AG10803 (cell line): ENCODE results near the gene ATP5MK.
"Not testable (repeated sequence)": the region's sequence is repeated elsewhere in the genome, so short reads cannot be mapped to it uniquely, and the experiment has no call there.

ENCODE experiments used
- DNase-seq: peaks from one replicate; pipeline ENCODE4 v3.0.0; 2010; ENCODE audit warnings: low read depth
- H3K4me3 ChIP-seq: 2 replicates; pipeline ENCODE4 v1.5.1; 2011; ENCODE audit warnings: mild to moderate bottlenecking, low read length, control low read depth
- TF ChIP-seq, protein P1 (sequence below): conservative IDR thresholded peaks from 2 replicates; pipeline ENCODE4 v1.5.1; 2011; ENCODE audit warnings: mild to moderate bottlenecking, low read length, control low read depth, inconsistent platforms

The ATP5MK gene

DNA sequence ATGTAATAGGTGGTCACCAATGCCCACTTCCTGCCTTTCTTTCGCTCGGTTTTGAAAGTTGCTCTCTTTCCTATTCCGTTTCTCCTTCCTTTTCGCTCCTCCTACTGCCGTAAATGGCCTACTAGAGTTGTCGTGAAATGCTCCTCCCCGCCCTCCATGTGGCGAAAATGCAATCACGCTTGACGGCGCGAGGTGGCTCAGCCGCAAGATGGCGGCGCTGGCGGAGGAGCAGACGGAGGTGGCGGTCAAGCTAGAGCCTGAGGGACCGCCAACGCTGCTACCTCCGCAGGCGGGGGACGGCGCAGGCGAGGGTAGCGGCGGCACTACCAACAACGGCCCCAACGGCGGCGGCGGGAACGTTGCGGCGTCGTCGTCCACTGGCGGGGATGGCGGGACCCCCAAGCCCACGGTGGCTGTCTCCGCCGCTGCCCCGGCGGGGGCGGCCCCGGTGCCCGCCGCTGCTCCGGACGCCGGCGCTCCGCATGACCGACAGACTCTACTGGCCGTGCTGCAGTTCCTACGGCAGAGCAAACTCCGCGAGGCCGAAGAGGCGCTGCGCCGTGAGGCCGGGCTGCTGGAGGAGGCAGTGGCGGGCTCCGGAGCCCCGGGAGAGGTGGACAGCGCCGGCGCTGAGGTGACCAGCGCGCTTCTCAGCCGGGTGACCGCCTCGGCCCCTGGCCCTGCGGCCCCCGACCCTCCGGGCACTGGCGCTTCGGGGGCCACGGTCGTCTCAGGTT, 28.3 kb downstream of the ATP5MK start, which contains the start of gene TAF5:
Gene TAF5, plus strand, starts transcription at position 195 of the 737 bp plus-strand sequence. Its CDS starts 14 bp downstream, at position 209.
- TF ChIP-seq, protein P1, sequence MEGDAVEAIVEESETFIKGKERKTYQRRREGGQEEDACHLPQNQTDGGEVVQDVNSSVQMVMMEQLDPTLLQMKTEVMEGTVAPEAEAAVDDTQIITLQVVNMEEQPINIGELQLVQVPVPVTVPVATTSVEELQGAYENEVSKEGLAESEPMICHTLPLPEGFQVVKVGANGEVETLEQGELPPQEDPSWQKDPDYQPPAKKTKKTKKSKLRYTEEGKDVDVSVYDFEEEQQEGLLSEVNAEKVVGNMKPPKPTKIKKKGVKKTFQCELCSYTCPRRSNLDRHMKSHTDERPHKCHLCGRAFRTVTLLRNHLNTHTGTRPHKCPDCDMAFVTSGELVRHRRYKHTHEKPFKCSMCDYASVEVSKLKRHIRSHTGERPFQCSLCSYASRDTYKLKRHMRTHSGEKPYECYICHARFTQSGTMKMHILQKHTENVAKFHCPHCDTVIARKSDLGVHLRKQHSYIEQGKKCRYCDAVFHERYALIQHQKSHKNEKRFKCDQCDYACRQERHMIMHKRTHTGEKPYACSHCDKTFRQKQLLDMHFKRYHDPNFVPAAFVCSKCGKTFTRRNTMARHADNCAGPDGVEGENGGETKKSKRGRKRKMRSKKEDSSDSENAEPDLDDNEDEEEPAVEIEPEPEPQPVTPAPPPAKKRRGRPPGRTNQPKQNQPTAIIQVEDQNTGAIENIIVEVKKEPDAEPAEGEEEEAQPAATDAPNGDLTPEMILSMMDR, result no peak
- peak within 1 kb of the TSS; percentile 77 for H3K4me3 ChIP-seq

DNA sequence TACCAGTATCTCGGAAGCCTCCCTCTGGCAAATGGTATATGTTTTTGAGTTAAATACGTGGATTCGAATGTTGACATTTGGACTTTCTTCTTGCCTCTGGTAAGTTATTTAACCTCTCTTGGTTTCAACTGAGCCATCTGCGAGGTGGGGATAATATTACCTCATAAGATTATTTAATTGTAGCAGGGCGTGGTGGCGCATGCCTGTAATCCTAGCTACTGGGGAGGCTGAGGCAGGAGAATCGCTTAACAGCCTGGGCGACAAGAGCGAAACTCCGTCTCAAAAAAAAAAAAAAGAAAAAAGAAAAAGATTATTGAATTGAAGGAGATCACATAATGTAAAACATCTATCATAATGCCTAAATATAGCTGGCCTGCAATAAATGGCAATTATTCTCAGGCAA, 28.9 kb downstream of the ATP5MK start:
- DNase-seq, result peak; percentile 0
- H3K4me3 ChIP-seq, result peak overlapping the region; percentile 77
- TF ChIP-seq, protein P1, result no peak

More for the DNA sequence above, 28.3 kb downstream of the ATP5MK start, which contains the start of gene TAF5:
- DNase-seq, result peak; percentile 95

DNA sequence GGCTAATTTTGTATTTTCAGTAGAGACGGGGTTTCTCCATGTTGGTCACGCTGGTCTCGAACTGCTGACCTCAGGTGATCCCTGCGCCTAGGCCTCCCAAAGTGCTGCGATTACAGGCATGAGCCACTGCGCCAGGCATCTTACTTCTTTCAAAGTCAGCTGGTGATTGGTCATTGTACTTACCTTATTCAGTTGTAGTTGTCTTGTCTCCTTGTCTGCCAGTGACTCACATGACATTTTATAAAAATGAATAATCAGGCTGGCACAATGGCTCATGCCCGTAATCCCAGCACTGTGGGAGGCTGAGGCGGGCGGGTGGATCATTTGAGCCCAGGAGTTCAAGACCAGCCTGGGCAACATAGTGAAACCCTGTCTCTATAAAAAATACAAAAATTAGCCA, 35.5 kb downstream of the ATP5MK start:
- not testable (repeated sequence) for DNase-seq, H3K4me3 ChIP-seq

DNA sequence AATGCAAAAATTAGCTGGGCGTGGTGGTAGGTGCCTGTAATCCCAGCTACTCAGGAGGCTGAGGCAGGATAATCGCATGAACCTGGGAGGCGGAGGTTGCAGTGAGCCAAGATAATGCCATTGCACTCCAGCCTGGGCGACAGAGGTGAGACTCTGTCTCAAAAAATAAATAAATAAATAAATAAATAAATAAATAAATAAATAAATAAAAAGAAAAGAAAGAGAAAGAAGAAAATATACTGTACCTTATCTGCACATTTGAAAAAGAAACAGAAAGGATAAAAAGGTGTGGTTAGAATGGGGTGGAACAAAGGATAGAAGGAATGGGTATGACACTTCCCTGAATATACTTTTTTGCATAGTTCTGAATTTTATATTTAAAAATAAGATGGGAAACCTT, 36.8 kb downstream of the ATP5MK start:
- DNase-seq, H3K4me3 ChIP-seq: not testable (repeated sequence)

DNA sequence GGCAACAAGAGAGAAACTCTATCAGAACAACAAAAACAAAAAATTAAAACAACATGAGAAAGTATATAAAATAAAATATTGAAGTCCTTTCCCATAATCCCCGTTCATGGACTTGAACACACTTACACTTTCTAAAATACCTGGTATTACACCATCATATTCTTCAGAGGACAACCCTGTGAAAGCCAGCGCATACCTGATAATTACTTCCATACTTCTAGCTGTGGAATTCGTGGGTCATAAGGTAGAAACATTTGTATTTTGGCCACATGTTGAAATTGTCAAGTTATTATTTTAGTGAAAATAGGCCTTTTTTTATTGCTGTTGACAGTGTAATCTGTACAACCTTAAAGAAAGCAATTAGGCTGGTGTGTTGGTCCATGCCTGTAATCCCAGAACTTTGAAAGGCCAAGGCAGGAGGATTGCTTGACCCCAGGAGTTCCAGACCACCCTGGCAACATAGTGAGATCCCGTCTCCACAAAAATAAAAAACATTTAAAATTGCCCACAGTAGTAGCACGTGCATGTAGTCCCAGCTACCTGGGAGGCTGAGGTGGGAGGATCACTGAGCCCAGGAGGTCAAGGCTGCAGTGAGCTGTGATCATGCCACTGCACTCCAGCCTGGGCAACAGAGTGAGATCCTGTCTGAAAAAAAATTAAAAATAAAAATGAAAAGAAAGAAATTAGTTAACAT, 40.2 kb downstream of the ATP5MK start:
- no peak for DNase-seq
- TF ChIP-seq, protein P1, result no peak
- no peak overlapping the region for H3K4me3 ChIP-seq

DNA sequence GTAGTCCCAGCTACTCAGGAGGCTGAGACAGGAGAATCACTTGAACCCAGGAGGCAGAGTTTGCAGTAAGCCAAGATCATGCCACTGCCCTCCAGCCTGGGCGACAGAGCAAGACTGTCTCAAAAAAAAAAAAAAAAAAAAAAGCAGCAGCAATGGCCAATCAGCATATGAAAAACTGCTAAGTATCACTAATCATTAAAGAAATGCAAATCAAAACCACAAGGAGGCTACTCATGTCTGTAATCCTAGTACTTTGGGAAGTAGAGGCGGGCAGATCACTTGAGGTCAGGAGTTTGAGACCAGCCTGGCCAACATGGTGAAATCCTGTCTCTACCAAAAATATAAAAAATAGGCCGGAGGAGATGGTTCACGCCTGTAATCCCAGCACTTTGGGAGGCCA, 41.7 kb downstream of the ATP5MK start:
- not testable (repeated sequence) for H3K4me3 ChIP-seq, DNase-seq

DNA sequence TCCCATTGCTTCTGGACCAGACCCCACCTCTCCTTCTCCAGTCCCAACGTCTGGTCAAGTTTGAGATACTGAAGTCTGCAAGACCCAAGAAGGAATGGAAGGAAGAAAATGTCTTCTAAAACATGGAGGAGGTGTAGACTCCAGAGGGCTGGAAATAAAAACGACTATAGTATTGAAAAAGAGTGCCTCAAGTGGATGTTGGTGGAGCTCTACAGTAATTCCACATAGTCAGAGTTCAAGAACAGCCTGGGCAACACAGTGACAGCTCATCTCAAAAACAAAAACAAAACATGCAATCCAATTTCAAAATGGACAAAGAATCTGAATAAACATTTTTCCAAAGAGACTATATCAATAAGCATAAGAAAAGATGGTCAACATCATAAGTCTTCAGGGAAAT, 43.0 kb downstream of the ATP5MK start:
- H3K4me3 ChIP-seq, result no peak overlapping the region
- TF ChIP-seq, protein P1, result no peak
- no peak for DNase-seq

DNA sequence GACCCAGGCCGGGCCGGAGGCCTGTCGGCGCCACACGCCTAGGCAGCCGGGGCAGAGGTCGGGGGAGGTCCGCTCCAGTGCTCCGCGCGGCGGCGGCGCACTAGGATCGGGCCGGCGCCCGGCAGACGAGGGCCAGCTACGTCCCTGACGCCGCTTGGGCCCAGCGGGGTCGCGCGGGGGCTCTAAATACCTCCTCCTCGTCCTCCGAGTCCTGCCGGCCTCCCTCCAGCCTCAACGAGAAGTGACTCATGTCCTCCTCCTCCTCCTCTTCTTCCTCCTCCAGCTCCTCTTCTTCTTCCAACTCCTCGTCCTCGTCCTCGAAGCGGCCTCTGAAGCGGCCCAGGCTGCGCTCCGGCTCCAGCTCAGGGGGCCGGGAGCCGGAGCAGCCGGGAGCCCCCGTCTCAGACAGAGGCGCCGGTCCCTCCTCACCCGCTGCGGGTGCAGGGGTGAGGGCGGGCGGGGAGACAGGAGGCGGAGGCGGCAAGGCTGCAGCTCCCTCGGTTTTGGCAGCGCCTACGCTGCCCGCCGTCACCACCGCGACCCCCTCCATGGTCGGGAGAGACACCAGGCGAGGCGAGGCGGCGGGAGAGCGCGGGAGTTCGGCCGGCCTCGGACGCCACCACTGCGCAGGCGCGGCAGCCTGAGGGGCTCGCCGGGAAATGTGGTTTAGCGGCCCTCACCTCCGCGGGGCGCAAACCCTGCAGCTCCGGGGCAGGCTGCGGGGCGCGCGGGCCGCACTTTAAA, 45.6 kb downstream of the ATP5MK start, which contains the start of gene PCGF6:
Gene PCGF6, minus strand, starts transcription at position 624 of the 744 bp plus-strand sequence. Its CDS starts 74 bp downstream, at position 550.
- peak within 1 kb of the TSS; percentile 74 for H3K4me3 ChIP-seq
- DNase-seq, result peak; percentile 69
- TF ChIP-seq, protein P1, result peak; percentile 17; the same call in 1 of the 2 replicates
